G401 (cell line): Measurements from ENCODE around the gene APOC4. TPM values are rescaled to one million over a fixed set of nuclear protein-coding genes. Genes with fewer than 3 reads are reported as not detected.
"Not testable (repeated sequence)": the region's sequence is repeated elsewhere in the genome, so short reads cannot be mapped to it uniquely, and the experiment has no call there.

Source experiments
- DNase-seq: peaks from one replicate; pipeline ENCODE4 v3.0.0-alpha.2; 2015; ENCODE audit warnings: low spot score
- in situ Hi-C: cut with HindIII; loops from 2 replicates; pipeline ENCODE4 v1.10.0; 2016; ENCODE audit warnings: low sequenced_read_pairs, mixed read lengths
- total RNA-seq: library from RNA; depleted of rRNA; stranded (reverse); fragments of >200 nt; shearing (Covaris generic); gene quantifications from 2 replicates; pipeline ENCODE4 v1.2.3, GENCODE V29; 2014

The APOC4 gene
- total RNA-seq, 1 experiment from 2014 or later, result not detected

DNA sequence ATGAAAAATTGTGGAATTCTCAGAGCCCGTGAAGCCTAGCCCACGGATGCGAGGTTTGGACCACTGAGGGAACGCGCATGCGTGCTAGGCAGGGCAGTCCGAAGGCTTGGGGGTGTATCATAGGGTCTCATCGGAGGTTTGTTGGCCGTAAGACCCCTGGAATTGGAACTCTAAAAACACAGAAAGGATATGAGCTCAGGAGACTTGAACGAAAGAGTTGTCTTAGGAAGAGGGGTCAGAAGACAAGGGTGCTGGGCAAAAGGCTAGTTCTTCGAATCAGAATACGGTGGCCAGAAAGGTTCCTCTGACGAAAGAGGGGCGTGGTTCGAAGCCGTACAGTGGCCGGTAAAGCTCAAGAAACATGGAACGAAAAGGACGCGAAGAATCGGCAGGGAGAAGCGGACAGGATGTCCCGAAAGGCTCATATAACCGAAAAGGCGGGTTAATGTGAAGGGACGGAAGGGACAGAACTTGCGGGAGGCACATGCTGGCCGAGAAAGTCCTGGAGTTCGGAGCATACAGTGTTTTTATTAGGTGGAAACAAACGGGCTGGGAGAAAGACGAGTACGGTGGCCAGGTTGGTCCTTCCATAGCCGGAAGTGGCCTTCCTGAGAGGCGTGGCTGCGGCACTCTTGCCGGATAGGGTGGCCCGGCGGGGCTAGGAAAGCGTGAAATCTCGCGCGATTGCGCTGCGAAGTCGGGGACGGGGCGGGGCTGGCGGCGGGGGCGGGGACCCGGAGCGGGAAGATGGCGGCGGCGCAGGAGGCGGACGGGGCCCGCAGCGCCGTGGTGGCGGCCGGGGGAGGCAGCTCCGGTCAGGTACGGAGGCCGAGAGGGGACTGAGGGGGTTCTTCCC, 12.8 kb downstream of the APOC4 start, which contains the start of gene CLPTM1:
TSS of gene CLPTM1 (plus strand) at position 732 of the 856 bp plus-strand sequence. CDS start at position 748, 16 bp downstream.
- in situ Hi-C loops, result no loop called here

DNA sequence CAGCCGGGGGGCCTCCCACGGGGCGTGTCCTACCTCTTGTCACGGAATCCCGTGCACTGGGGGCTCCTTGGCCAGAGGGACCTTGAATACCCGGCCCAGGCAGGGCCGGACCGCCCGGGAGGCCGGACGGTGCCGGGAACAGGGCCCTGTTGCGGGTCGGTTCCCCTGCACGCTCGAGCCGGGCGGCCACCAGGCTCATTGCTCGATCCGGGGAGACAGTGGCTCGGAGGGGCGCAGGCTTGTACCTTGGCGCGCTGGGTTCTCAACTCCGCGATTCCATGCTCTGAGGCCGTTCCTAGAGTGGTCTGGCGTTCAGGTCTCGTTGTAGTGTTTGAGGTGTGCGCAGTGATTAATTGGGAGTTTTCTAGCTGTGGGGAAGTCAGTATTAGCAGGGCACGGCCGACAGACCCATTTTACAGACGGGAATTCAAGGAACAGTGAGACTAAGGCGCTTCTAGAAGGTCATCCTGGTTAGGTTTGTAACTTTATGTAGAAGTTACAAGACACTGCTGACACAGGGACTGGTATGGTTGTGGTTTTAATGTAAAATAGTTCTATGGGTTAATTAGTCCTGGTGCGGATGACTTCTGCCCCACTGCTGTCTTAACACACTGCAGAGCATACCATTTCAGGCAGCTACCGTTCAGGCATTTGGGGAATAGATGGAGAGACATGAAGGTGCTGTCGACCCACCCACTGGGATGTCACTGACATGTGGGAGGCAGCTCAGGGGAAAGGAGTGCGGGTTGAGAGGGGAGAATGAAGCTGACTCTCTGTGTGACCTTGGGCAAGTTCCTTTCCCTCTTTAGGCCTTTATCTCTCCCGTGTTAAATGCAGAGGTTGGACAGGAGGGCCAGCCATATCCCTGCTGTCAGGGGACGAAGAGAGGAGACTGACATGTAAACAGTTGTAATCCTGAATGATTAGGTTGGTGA, 13.7 kb downstream of the APOC4 start:
- in situ Hi-C loops, result no loop called here

More for the DNA sequence above, 12.8 kb downstream of the APOC4 start, which contains the start of gene CLPTM1:
- peak; percentile 94 for DNase-seq

DNA sequence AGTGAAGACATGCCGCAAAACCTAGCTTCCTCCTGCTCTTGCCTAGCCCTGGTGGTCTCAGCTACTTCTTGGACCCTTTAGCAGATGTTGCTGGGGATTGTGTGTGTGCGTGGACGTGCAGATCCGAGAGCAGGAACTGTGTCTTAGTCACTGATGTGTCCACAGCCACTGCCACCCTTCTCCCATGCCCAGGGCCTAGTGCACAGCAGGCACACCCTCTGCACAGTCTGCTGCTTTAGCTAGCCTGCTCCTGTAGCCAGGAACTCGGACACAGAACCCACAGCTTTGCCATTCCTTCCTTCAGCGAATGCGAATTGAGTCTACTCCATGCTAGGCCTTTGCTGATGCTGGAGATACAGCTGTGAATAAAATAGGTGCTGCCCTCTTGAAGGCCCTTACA, 15.5 kb downstream of the APOC4 start:
- in situ Hi-C loops, result no loop called here
- DNase-seq, result no peak

More for the DNA sequence above, 13.7 kb downstream of the APOC4 start:
- no peak for DNase-seq

DNA sequence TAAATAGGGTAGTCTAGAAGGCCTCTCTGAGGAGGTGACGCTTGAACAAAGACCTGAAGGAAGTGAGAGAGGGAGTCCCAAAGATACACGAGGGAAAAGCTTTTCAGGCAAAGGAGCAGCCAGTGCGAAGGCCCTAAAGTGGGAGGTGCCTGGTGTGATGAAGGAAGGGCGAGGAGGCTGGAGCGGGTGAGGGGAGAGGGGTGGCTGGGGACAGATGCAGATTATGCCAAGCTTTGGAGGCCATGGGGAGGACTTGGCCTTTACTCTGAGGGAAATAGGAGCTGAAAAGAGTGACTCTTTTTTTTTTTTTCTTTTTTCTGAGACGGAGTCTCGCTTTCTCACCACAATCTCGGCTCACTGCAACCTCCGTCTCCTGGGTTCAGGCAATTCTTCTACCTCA, 16.1 kb downstream of the APOC4 start:
- DNase-seq, result no peak
- in situ Hi-C loops, result no loop called here

DNA sequence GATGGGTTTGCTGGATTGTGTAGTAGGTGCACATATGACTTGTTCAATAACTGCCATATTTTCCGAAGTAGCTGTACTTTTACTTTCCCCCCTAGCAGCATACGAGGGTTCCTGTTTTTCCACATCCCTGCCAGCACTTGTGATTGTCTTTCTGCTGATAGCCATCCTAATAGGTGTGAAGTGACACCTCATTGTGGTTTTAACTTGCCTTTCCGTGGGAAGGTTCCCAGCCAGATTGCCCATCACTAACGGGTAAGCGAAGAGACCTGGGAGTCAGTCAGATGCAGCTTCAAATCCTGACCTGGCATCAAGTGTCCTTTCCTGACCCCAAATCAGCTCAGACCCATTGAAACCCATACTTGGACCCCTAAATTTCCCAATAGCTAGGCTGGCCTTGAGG, 17.7 kb downstream of the APOC4 start:
- no peak for DNase-seq
- in situ Hi-C loops, result no loop called here

DNA sequence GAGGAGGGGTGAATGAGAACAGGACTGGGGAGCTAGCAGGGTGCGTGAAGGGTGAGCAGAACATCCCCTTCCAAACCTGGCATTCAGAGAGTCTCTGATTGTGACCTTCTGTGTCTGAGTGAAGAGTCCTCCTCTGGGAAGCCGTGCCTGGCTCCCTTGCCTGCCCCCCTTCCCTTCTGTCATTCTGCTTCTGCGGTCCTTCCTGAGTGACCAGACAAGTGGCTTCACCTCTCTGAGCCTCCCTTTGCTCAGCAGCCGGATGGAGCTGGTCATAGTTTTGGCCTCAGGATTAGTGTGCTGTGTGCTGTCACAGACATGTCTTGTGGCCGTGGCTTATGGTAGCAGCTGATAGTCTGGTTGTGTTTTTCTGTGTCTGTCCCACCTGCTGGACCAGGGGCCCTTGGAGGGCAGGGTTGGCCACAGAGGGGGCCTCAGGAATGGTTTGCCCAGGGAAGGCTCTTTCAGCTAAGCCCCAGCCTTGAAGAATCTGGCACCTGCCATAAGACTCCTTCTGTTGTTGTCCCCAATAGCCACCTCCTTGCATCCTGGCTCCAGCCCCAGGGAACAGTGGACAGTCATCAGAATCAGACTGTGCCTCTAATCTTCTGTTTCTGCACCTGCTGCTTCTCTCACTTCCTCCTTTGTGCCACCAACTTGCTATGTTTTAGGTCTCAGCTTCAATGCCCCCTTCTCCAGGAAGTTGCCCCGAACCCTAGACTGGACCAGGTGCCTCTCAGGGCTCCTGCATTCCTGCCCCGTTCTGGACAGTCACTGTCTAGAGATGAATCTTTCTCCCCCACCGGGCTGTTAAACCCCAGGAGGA, 19.1 kb downstream of the APOC4 start:
- in situ Hi-C loops, result no loop called here
- no peak for DNase-seq

DNA sequence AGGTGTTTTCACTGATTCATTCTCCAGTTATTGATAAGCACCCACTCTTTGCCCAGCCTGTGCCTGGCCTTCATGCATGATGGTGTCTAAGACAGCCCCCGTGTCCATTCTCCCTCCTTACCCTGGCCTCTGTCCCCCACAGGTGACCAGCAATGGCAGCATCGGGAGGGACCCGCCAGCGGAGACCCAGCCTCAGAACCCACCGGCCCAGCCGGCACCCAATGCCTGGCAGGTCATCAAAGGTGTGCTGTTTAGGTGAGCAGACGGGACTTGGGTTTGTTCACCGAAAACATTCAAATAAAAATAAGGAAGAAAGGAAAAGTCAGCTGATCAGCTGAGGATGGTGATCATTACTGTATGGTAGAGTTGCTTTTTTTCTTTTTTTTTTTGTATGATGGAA, 19.8 kb downstream of the APOC4 start:
- in situ Hi-C loops, result no loop called here
- DNase-seq, result no peak

DNA sequence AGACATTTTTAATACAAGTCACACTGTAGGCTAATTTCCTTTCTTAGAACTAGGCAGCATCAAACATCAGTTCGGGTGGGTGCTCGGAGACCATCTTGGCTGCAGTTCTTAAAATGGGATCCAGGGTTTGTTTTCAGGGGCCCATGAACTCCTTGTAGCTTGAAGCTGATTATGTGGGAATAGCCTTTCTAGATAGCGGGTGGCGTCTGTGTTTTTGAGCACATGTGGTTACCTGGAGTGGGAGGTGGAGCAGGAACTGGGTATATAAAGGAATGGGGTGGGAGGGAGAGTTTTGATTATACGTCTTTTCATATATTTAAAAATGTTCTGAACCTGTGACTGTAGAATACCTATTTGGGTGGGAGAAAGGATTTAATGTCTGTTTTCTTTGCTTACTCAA, 26.1 kb downstream of the APOC4 start:
- in situ Hi-C loops, result no loop called here
- DNase-seq, result no peak

DNA sequence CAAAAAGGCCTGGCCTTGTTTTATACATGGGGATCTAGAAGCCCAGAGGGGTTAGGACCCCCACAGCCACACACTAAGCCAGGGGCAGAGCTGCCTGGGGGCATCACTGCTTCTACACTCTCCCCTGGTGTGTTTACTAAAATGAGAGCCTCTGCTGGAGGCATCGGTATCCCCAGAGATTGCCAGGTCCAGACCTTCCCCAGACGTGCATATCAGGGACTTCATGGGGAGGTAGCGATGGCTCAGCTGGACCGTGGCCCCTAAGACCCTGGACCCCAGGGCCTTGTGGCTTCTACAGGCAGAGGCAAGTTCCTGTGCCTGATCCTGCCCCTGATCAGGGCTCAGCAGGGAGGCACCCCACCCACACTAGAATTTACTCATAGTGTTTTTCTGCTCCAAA, 26.6 kb downstream of the APOC4 start:
- no peak for DNase-seq
- in situ Hi-C loops, result no loop called here

DNA sequence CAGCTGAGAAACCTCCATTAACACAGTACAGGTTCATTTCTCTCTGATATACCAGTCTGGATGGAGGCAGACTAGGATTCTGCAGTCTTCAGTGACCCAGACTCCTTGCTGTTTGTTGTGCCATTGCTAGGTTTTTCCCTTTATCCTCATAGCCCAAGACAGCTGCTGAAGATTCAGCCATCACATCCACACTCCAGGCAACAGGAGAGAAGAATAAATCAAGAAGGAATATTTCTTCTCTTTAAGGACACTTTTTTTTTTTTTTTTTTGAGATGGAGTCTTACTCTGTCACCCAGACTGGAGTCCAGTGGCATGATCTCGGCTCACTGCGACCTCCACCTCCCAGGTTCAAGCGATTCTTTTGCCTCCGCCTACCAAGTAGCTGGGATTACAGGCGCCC, 27.4 kb downstream of the APOC4 start:
- DNase-seq, result no peak
- in situ Hi-C loops, result no loop called here

DNA sequence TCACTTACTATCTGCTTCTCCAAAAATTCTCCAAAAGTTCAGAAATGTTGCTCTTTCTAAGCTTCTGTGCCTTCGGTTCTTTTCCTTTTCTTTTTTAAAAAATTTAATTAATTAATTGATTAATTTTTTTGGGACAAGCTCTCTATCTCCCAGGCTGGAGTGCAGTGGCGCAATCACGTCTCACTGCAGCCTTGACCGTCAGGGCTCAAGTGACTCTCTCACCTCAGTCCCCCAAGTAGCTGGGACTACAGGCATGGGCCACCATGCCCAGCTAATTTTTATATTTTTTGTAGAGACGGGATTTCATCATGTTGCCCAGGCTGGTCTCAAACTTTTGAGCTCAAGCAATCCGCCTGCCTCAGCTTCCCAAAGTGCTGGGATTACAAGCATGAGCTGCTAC, 29.4 kb downstream of the APOC4 start:
- DNase-seq, in situ Hi-C loops: not testable (repeated sequence)

DNA sequence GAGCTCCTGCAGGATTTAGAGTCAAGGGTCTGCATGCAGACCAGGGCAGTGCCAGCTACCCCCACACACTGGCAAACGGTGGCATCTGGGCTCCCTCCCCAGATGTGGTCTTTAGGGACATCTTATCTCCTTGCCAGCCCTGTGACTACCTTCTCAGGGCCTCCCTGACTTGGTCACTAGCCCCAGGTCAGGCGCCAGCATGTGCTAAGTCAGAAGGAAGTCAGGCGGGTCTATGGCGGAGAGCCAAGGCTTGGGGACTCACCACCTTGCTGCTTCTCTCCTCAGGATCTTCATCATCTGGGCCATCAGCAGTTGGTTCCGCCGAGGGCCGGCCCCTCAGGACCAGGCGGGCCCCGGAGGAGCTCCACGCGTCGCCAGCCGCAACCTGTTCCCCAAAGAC, 30.8 kb downstream of the APOC4 start:
- no peak for DNase-seq
- in situ Hi-C loops, result no loop called here

DNA sequence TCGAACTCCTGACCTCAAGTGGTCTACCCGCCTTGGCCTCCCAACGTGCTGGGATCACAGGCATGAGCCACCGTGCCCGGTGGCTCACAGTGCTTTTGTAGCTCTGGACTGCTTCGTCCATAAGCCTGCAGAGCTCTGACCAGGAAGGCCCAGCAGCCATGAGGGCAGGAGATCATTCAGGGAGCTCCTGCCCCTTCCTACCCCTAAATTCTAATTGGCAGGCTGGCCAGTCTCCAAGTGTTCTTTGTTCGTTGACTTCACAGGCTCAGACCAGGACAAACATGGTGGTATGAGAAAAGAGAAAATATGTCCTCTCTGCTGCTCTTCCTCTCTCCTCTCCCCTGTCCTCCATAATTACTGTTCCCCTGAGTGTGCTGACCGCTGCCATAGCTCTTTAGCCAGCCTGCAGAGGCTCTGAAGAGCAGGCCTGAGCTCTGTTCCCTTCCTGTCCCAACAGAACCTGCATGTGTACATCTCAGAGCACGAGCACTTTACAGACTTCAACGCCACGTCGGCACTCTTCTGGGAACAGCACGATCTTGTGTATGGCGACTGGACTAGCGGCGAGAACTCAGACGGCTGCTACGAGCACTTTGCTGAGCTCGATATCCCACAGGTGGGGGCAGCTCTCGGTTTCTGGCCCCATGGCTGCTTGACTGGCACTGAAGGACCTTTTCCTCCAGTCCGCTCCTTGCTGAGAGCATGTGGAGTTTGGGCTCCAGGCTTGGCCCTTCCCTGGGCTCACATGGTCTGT, 32.1 kb downstream of the APOC4 start:
- in situ Hi-C loops, result no loop called here
- DNase-seq, result no peak

DNA sequence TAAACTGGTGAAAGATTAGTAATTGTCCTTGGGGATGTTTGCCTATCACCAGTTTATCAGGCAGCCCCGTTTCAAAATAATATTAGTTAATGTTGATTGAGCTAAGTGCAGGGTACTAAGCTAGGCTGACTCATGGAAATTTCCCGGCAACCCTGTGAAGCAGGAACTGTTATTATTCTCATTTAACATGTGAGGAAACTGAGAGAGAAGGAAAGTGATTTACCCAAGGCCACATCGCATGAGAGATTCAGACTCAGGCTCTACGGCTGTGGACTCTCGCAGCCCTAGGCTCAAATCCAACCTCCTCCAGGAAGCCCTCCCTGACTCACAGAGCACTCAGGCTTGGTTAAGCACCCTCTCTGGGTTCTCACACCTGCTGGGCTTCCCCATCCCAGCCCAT, 32.8 kb downstream of the APOC4 start:
- in situ Hi-C loops, result no loop called here
- DNase-seq, result no peak

DNA sequence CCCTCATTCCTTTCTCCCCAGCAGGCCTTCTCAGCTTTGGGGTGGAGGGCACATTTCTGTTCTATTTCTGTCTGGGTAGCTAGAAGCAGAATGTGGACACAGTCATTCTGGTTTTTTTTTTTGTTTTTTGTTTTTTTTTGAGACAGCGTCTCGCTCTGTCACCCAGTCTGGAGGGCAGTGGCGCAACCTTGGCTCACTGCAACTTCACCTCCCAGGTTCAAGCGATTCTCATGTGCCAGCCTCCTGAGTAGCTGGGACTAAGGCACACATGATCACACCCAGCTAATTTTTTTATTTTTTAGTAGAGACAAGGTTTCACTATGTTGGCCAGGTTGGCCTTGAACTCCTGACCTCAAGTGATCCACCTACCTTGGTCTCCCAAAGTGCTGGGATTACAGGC, 33.4 kb downstream of the APOC4 start:
- DNase-seq, result no peak
- in situ Hi-C loops, result no loop called here

DNA sequence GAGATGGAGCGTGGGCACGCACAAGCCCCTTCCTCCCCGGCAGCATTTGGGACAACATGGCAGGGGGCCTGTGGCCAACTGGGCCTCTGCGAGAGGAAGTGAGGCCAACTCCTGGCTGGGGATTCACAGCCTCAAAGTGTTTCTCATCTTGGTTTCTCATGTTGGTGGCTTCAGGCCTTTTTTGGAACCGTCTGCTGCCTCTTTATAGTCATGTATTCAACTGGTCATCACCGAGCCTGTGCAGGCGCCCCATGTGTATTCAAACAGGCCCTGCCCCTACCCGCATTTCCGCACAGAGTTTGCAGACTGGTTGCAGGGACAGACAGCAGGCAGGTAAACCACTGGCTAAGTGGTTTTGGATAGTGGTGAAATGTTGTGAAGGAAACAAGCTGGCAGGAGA, 42.0 kb downstream of the APOC4 start:
- in situ Hi-C loops, result no loop called here
- DNase-seq, result no peak

DNA sequence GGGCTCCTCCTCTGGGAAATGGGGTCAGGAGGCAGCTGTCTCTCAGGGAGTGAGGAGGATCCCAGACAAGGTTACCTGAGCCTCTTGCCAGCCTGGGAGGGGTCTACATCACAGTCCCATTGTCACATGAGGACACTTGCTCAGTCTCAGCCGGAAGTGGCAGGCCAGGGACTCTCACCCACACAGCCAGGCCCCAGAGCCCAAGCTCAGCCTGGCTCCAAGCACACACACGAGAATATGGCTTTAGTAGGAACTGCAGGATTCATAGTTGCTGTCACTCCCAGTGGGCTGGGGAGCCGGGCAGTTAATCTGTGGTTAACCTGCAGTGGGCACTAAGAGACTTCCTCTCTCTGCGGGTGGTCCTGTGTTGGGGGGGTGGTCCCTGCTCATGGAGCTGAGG, 43.4 kb downstream of the APOC4 start:
- in situ Hi-C loops, result no loop called here
- DNase-seq, result no peak

DNA sequence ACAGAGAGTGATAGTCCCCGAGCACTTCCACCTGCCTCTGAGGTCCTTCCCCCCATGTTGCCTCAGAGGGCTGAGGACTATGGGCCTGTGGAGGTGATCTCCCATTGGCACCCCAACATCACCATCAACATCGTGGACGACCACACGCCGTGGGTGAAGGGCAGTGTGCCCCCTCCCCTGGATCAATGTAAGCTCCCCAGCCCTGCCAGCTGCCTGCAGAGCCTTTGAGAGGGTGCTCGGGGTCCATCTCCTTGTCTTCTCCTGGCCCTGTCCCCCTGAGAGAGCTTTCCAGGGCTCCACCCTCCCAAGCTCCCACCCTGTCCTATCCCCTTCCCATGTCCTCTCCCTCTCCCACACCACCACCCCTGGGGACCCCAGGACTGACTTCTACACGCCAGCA, 44.4 kb downstream of the APOC4 start:
- in situ Hi-C loops, result no loop called here
- DNase-seq, result no peak
